Effector CD4-positive, alpha-beta T cell (primary cell): Measurements from ENCODE around the gene TRIM9.

Experiments
- DNase-seq: peaks from one replicate; pipeline ENCODE4 v3.0.0-alpha.2; 2020

The TRIM9 gene

GRCh38 chr14:51092965-51093364 lies 1.9 kb downstream of the TRIM9 start:
- DNase-seq = no peak

- no peak for DNase-seq
Observed at GRCh38 chr14:51089278-51089677, 5.6 kb downstream of the TRIM9 start.

- DNase-seq = no peak
Observed at GRCh38 chr14:51087031-51087441, 7.9 kb downstream of the TRIM9 start.

- DNase-seq = no peak
Observed at GRCh38 chr14:51086044-51086443, 8.9 kb downstream of the TRIM9 start.

GRCh38 chr14:51084962-51085361 lies 9.9 kb downstream of the TRIM9 start:
- no peak for DNase-seq

GRCh38 chr14:51084507-51084906 lies 10.4 kb downstream of the TRIM9 start:
- no peak for DNase-seq

GRCh38 chr14:51082349-51082748 lies 12.6 kb downstream of the TRIM9 start:
- no peak for DNase-seq

GRCh38 chr14:51081712-51082111 lies 13.2 kb downstream of the TRIM9 start:
- DNase-seq = no peak

GRCh38 chr14:51081209-51081608 lies 13.7 kb downstream of the TRIM9 start:
- DNase-seq = no peak

- no peak for DNase-seq
Observed at GRCh38 chr14:51080645-51081044, 14.3 kb downstream of the TRIM9 start.

- no peak for DNase-seq
Observed at GRCh38 chr14:51079489-51079888, 15.4 kb downstream of the TRIM9 start.

- no peak for DNase-seq
Observed at GRCh38 chr14:51079085-51079484, 15.8 kb downstream of the TRIM9 start.

GRCh38 chr14:51074701-51075385 lies 20.1 kb downstream of the TRIM9 start:
- DNase-seq = no peak

- no peak for DNase-seq
Observed at GRCh38 chr14:51073731-51074130, 21.2 kb downstream of the TRIM9 start.

GRCh38 chr14:51072976-51073375 lies 21.9 kb downstream of the TRIM9 start:
- DNase-seq = no peak

GRCh38 chr14:51071857-51072256 lies 23.0 kb downstream of the TRIM9 start:
- no peak for DNase-seq

GRCh38 chr14:51070726-51071125 lies 24.2 kb downstream of the TRIM9 start:
- DNase-seq = no peak

GRCh38 chr14:51069055-51069454 lies 25.9 kb downstream of the TRIM9 start:
- no peak for DNase-seq

- DNase-seq = no peak
Observed at GRCh38 chr14:51068268-51068667, 26.6 kb downstream of the TRIM9 start.

- DNase-seq = no peak
Observed at GRCh38 chr14:51067295-51067694, 27.6 kb downstream of the TRIM9 start.

GRCh38 chr14:51066576-51066975 lies 28.3 kb downstream of the TRIM9 start:
- no peak for DNase-seq

- DNase-seq = no peak
Observed at GRCh38 chr14:51059032-51059431, 35.9 kb downstream of the TRIM9 start.

- DNase-seq = no peak
Observed at GRCh38 chr14:51058382-51058781, 36.5 kb downstream of the TRIM9 start.

- DNase-seq = no peak
Observed at GRCh38 chr14:51056421-51056820, 38.5 kb downstream of the TRIM9 start.

- no peak for DNase-seq
Observed at GRCh38 chr14:51053157-51053556, 41.7 kb downstream of the TRIM9 start.
